NCI-H524 (cell line): ENCODE data around the gene MAD2L1.

Experiments
- DNase-seq, 2 experiments: peaks; one replicate each; lab custom pipeline; 2025; lab: John Stamatoyannopoulos, UW

The MAD2L1 gene

DNA sequence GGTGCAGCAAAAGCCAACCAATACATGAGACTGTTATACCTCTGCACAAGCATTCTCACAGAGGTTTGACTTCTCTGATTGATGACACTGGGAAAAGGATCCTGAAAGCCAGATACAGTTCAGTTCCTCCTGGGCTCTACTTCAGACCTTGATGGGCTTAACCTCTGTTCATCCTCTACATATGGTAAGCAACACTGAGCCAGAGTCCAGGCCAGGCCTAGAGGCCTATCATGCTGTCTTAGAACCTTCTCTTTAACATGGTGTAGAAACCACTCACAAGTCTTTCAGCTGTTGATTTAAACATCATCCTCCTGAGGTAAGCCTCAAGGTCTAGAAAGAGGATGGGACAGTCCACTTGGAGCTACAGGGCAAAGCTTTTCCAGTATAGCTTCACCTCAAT lies 9.2 kb downstream of the MAD2L1 start:
- DNase-seq: no peak

GRCh38 chr4:120056246-120056645 lies 10.4 kb downstream of the MAD2L1 start:
- peak in 1 of 2 experiments; percentile 13 for DNase-seq

DNA sequence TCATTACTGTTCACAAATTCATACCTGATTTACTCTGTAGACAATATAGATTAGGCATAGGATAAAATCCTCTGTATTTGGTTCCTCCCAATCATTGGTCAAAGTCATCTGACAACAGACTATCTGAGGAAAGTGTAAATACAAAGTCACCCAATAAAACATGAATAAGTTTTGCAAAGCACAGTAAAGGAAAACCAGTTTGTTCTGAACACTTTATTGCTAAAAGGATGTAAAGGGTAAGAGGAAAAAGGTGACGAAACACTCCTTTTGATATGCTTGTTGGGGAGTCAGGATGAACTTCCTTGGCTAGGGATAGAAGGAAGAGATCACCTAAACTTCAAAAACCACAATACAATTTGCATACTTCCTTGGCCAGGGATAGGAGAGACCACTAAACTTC lies 10.9 kb downstream of the MAD2L1 start:
- no peak for DNase-seq

DNA sequence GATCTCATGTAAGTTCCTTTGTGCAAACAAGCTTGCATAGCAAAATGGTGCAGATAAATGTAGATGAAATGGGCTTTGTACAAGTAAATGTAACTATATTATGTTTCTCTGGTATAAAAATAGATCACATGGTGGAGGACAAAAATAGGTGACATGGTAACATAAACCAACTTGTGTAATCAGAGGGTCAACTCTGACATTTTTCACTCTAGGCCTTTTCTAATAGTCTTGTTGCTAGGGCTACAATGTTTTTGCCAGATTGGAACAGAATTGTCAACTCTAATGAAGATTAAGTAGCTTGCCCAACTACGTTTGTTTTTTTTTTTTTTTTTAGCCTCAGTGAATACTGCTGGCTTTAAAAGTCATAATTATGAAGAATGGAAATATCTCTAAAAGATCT lies 11.5 kb downstream of the MAD2L1 start:
- no peak for DNase-seq

GRCh38 chr4:120053911-120054310 lies 12.7 kb downstream of the MAD2L1 start:
- DNase-seq: no peak

GRCh38 chr4:120052856-120053255 lies 13.8 kb downstream of the MAD2L1 start:
- no peak for DNase-seq

DNA sequence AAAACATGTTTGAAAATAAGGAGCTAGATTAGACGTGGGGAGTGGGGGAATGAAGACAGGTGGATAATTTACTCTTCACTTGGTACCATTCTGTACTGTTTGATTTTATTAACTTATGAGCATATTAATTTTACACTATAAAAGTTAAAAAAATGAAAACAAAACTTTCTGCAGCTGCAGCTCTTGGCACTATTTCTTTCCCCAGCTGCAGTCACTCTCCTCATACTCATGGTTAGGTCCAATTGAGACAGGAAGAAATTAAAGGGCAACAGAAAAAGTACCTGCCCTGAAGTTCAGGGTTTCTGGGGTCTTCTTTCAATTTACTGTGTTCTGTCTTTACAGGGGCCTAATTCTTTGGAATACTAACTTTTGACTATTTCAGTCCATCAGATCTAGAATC lies 15.4 kb downstream of the MAD2L1 start:
- no peak for DNase-seq

- peak; percentile 61 to 82 for DNase-seq
Measured at GRCh38 chr4:120049732-120050494, 16.7 kb downstream of the MAD2L1 start.

DNA sequence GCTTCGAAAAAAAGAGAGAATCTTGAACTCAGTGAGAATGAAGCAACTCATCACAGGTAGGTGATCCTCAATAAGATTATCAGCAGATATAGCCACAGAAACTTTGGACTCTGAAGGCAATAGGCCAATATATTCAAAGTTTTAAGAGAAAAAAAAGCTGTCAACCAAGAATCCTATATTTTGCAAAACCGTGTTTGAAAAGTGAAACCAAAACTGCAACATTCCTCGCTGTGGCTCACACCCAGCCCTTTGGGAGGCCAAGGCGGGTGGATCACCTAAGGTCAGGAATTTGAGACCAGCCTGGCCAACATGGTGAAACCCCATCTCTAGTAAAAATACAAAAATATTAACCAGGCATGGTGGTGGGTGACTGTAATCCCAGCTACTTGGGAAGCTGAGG lies 22.8 kb downstream of the MAD2L1 start:
- no peak for DNase-seq

DNA sequence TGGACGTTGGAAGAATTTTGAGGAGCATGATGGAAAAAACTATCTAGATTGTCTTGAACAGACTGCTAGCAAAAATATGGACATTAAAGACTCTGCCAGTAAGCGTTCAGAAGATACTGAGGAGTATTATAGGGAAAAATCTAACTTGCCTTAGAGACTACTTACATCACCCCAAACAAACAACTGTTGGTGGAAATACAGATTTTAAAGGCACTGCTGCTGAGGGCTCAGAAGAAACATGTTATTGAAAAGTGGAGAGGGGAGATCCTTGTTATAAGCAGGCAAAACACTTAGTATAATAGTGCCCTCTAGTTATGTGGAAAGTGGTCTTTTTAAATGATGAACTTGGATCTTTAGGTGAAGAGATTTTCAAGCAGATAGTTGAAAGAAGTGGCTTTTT lies 29.2 kb downstream of the MAD2L1 start:
- DNase-seq: peak in 1 of 2 experiments; percentile 35

GRCh38 chr4:120034913-120035312 lies 31.7 kb downstream of the MAD2L1 start:
- DNase-seq: peak in 1 of 2 experiments; percentile 54

DNA sequence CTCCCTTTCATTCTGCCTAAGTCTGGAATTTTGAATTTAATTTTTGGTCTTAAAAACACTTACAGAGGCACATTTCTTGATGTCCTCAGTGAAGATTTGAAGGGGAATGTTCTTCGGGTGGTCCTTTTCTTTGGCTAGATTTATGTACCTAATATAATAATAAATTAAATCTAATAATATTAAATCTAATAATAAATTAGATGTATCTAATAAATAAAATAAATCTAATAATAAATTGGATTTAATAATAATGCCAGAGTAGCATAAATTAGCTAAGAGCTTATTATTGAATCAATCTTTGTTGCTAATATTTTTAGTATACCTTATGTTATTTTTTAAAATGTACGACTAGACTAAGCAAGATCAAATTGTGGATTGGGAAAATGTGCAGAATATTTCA lies 39.8 kb downstream of the MAD2L1 start:
- DNase-seq: no peak

DNA sequence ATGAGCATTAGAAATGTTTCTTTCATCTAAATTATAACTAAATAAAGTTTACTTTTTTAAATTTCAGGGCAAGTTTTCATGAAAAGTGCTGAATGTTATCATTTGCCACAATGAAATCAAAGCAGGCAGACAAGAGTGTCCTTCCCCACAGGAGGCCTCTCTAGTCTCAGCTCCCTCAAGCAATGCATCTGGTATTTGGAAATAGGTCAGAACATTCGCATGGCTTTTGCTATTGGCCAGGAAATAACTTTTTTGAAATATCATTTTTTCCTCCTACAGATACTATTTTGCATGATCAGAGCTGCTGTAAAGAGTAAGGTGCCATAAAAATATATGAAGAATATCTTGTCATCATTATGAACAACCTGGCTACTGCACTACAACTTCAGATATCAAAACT lies 41.1 kb downstream of the MAD2L1 start:
- no peak for DNase-seq

- no peak for DNase-seq
Measured at GRCh38 chr4:120018786-120019185, 47.9 kb downstream of the MAD2L1 start.

DNA sequence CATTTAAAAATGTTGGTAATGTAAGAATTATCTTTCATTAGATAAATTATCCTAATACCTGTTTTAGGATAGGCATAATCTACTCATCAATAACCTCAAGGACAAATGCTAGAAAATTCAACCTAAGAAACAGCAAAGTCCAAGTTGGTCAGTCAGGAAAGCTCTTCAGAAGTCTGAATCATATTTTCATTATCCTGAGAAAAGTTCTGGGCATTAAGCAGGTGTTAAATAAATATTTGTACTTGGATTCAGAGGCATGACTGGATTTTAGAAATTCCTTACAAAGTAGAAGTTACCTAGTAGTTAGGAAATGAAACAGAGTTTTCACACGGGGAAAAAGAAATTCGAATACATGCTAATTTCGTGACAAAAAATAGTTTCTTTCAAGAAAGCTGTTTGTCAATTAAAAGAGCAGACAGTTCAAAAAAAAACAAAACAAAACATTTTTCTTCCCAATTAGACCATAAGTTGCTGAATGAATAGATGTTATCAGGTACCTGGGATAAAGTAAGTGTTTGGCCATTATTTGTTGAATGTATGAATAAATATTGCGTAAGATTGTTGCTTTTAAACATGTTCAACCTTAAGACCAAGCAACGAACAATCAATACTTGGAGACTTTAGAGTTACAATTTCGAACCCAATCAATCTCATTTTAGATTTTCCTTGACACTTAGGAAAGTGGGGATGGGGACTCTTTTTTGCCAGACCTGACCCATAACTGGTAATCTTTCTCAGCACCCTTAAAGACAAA lies 48.5 kb downstream of the MAD2L1 start:
- DNase-seq: no peak

GRCh38 chr4:120011725-120012124 lies 54.9 kb downstream of the MAD2L1 start:
- no peak for DNase-seq

GRCh38 chr4:120010646-120011045 lies 56.0 kb downstream of the MAD2L1 start:
- DNase-seq: no peak

DNA sequence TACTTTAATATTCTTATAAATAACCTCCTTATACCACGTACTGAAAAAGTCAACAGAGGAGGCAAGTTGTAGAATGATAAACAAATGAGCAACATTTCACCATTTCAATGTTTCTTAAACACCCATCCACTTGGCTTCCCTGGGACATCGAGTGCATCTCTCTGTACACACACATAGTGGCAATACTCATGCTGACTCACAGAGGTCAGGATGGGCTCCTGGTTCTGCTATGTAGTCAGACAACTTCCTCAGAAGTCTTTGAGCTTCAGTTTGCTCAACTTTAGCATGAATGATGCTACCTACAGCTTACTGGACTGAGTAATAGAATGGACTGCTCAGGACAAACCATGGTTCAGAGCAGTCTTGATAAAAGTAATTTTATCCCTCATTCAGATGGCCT lies 56.9 kb downstream of the MAD2L1 start:
- DNase-seq: no peak

DNA sequence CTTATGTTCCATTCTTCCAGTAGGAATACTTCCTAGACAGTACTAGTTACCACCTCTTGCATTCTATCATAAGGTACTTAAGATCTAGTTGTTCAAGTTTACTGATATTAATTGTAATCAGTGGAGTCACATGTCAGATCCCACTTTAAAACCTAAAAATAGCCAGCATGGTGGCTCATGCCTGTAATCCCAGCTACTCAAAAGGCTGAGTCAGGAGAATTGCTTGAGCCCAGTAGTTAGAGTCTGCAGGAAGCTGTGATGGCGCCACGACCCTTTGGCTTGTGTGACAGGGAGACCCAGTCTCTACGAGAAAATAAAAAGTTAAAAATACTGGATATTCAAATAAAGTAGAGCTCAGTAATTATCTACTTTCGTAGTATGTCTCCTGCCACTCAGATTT lies 57.7 kb downstream of the MAD2L1 start:
- no peak for DNase-seq

- DNase-seq: no peak
Measured at GRCh38 chr4:120007896-120008436, 58.7 kb downstream of the MAD2L1 start.

DNA sequence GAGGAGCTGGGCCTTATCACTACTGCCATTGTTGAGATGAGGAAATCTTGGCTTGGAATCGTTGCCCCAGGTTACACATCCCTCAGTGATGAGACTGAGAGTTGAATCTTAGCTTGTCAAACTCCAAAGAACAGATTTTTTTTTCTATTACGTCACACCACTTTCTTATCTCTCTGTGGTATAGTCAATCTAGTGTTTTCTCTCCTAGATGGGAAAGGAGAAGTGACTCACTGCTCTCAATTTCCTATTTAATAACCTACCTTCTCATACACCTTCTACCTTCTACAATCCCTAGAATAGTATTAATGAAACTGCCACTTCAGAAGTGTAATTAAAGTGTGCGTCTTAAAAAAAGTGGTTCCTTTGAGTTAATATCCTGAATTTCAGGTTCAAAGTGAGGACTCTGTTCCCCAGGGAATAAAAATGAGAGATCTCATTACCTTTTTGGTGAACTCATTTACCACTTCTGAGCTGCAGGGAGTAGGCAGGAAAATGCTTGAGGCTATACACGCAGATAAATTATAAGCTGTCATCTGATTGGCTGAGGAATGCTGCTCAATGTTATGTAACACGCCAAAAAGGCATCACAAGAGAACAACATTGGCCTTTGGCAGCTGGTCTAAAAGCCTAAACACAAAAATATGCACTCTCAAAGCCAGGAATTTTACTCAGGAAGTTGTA lies 59.3 kb downstream of the MAD2L1 start:
- DNase-seq: no peak
